Measurements from ENCODE around the gene RESP18.

RESP18 gene

GRCh38 chr2:219350710-219351221 lies 18.2 kb upstream of the RESP18 start:
- no peak for TF ChIP-seq GATA2 (IDR thresholded peaks at IDR 0.05; ENCODE audit: low read depth, low read length)

DNA sequence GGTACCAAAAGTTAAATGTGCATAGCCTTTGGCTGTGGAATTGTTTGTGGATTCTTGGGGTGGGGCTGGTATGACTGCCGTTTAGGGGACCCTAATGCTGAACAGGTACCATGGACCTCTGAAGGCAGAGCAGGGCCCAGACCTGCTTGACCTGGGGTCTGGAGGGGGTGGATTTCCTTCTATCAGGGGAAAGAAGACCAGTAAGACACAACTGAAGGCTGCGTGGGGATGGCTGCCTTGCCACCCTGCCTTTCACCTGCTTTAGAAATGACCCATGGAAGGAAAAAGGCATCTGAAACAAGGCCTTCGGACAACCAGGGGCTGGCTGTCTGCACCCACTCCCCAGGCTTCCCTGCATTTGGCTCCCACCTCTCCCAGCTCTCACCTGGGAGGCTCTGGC lies 17.7 kb upstream of the RESP18 start:
- TF ChIP-seq GATA2 (IDR thresholded peaks at IDR 0.05; ENCODE audit: low read depth, low read length) (no peak), GATA3 (IDR thresholded peaks at IDR 0.05; ENCODE audit: low read depth, low read length) (no peak)

GRCh38 chr2:219344751-219345430 lies 12.3 kb upstream of the RESP18 start:
- TF ChIP-seq GATA3 (IDR thresholded peaks at IDR 0.05; ENCODE audit: low read depth, low read length): no peak

- TF ChIP-seq GATA2 (IDR thresholded peaks at IDR 0.05; ENCODE audit: low read depth, low read length) (no peak), GATA3 (IDR thresholded peaks at IDR 0.05; ENCODE audit: low read depth, low read length) (no peak)
Measured at GRCh38 chr2:219335373-219335786, 2.8 kb upstream of the RESP18 start.

DNA sequence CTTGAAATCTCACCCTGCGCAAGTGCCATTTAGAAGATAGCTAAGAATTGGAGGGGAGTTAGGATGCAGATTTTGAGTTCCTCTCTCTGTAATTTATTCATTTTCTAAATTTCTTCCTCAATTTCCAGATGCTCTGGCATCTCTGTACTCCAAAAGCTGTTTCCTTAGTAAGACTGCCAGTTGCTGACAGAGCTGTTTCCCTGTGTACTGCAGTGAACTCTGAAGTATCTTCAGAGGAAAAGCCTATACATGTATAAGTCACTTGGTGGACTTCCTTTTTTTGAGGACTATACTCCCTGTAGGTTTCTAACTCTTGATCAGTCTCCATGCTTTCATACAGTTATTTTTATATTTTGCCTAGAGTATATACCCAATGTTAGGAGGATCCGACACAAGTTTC lies 1.5 kb upstream of the RESP18 start:
- TF ChIP-seq GATA3 (IDR thresholded peaks at IDR 0.05; ENCODE audit: low read depth, low read length) (no peak), GATA2 (IDR thresholded peaks at IDR 0.05; ENCODE audit: low read depth, low read length) (no peak)

- TF ChIP-seq GATA3 (IDR thresholded peaks at IDR 0.05; ENCODE audit: low read depth, low read length) (no peak), GATA2 (IDR thresholded peaks at IDR 0.05; ENCODE audit: low read depth, low read length) (no peak)
Measured at GRCh38 chr2:219331560-219332213, 857 bp downstream of the RESP18 start.

DNA sequence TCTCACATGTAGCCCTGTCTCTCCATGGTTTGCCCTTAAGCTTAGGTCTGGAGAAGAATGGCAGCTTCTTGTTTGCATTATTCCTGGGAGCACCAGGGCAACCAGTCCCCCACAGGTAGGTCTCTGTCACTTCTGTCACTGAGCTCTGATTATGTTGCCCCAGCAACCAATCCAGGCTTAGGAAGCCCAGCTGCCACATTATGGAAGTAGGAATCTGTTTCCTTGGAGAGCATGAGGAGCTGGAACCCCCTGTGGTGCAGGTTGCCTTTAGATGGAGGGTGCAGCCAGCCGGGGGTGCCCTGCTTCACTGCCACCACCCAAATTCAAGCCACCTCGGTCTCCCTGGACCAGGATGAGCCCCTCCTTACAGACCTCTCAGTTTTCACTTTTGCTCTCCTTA lies 4.8 kb downstream of the RESP18 start:
- no peak for TF ChIP-seq GATA3 (IDR thresholded peaks at IDR 0.05; ENCODE audit: low read depth, low read length)
- TF ChIP-seq GATA2 (IDR thresholded peaks at IDR 0.05; ENCODE audit: low read depth, low read length): no peak

GRCh38 chr2:219325657-219326315 lies 6.8 kb downstream of the RESP18 start:
- TF ChIP-seq GATA2 (IDR thresholded peaks at IDR 0.05; ENCODE audit: low read depth, low read length): no peak
- no peak for TF ChIP-seq GATA3 (IDR thresholded peaks at IDR 0.05; ENCODE audit: low read depth, low read length)

- TF ChIP-seq GATA2 (IDR thresholded peaks at IDR 0.05; ENCODE audit: low read depth, low read length) (no peak), GATA3 (IDR thresholded peaks at IDR 0.05; ENCODE audit: low read depth, low read length) (no peak)
Measured at GRCh38 chr2:219325136-219325535, 7.4 kb downstream of the RESP18 start.

- no peak for TF ChIP-seq GATA2 (IDR thresholded peaks at IDR 0.05; ENCODE audit: low read depth, low read length)
- TF ChIP-seq GATA3 (IDR thresholded peaks at IDR 0.05; ENCODE audit: low read depth, low read length): no peak
Measured at GRCh38 chr2:219323434-219323833, 9.1 kb downstream of the RESP18 start.

DNA sequence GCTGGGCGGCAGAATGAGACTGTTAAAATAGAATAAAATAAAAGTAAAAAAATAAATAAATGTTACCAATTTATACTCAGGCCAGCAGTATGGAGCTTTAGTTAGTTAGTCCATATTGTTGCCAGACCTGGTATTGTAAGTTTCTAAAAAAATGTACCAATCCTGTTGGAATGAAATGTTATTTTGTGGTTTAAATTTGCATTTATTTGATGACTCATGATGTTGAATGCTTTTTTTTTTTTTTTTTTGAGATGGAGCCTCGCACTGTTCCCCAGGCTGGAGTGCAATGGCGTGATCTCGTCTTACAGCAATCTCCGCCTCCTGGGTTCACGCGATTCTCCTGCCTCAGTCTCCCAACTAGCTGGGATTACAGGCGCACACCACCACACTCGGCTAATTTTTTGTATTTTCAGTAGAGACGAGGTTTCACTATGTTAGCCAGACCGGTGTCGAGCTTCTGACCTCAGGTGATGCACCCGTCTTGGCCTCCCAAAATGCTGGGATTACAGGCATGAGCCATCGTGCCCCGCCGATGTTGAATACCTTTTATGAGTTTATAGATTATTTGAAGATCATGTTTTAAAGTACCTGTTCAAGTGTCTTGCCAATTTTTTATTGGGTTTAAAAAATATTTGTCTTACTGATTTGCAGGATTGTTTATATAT lies 17.6 kb downstream of the RESP18 start:
- no peak for TF ChIP-seq GATA2 (IDR thresholded peaks at IDR 0.05; ENCODE audit: low read depth, low read length)
- no peak for TF ChIP-seq GATA3 (IDR thresholded peaks at IDR 0.05; ENCODE audit: low read depth, low read length)

GRCh38 chr2:219309278-219309677 lies 23.3 kb downstream of the RESP18 start, which contains the start of gene PTPRN:
PTPRN (minus strand) TSS chr2:219309401; CDS start chr2:219309332, 69 bp downstream.
- no peak for TF ChIP-seq GATA3 (IDR thresholded peaks at IDR 0.05; ENCODE audit: low read depth, low read length)
- no peak for TF ChIP-seq GATA2 (IDR thresholded peaks at IDR 0.05; ENCODE audit: low read depth, low read length)

DNA sequence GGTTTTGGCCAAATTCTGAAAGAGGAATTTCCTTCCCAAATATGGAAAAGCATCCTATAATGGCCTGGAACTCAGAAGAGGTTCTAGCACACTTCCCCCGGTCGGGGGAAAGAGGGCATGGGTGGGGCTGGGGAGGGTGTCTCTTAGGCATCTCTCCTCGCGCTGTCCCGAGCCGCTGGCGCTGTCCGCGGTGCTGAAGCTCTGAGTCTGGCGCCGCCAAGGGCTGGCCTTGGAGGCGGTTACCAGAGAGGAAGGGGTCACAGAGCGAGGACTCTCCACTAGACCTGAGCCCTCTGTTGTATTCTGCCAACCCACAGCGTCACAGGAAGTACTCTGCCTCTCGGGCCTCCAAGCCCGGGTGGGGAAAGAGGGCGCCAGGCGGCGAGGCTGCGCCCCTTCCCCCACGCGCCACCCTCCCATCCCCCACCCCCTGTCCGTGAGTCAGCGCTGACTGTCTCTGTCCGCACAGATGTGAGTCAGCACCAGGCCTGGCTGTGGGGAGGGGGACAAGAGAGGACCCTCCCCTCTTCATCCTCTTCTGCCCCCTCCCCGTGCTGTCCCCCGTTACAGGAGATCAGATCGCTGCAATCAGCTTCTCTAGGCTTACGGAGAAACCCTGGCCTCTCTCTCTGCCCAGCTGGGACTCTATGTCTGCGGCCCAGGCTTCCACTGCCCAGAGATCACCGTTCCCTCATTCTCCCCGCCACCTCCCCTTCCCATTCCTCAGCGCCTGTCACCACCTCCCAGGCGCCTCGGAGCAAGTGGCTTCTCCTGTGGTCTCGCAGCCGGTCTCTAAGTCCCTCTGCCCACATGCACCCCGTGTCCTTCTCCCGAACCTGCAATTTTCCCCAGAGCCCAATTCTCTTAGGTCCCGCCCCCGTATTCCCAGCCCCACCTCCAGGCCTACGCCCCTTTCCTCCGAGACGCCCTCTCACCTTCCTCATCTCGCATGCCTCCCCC lies 24.1 kb downstream of the RESP18 start:
- TF ChIP-seq GATA2 (IDR thresholded peaks at IDR 0.05; ENCODE audit: low read depth, low read length) (no peak), GATA3 (IDR thresholded peaks at IDR 0.05; ENCODE audit: low read depth, low read length) (no peak)

Measured in SH-SY5Y (cell line).